Esophagus squamous epithelium (tissue), 4 donors: ENCODE results near the gene DAZAP1.

ENCODE experiments used
- CTCF ChIP-seq, 6 experiments: fragments of 450-650 bp in 4 of 6; fragments of 200-600 bp in 2 of 6; sonication (generic) in 2 of 6; IDR thresholded peaks; one replicate each; pipeline ENCODE4 v1.5.1; 2016 to 2019; ENCODE audit warnings: antibody characterized with exemption in 6 of 6, mild to moderate bottlenecking in 4 of 6, moderate library complexity in 4 of 6
- POLR2A ChIP-seq, 4 donors: fragments of 450-650 bp; IDR thresholded peaks; one replicate each; pipeline ENCODE4 v1.6.1; 2017; ENCODE audit warnings: antibody characterized with exemption in 4 of 4, mild to moderate bottlenecking in 4 of 4, moderate library complexity in 3 of 4

- TF ChIP-seq CTCF (IDR thresholded peaks at IDR 0.05) (no peak), POLR2A (IDR thresholded peaks at IDR 0.05) (no peak)
Observed at GRCh38 chr19:1390890-1391423, 16.4 kb upstream of the DAZAP1 start.
